Measurements from ENCODE around the gene LCTL.
A peak's percentile ranks its signal among the peaks of the same experiment; 100 is the strongest.
"Not testable (repeated sequence)": the region's sequence is repeated elsewhere in the genome, so short reads cannot be mapped to it uniquely, and the experiment has no call there.

The LCTL gene

DNA sequence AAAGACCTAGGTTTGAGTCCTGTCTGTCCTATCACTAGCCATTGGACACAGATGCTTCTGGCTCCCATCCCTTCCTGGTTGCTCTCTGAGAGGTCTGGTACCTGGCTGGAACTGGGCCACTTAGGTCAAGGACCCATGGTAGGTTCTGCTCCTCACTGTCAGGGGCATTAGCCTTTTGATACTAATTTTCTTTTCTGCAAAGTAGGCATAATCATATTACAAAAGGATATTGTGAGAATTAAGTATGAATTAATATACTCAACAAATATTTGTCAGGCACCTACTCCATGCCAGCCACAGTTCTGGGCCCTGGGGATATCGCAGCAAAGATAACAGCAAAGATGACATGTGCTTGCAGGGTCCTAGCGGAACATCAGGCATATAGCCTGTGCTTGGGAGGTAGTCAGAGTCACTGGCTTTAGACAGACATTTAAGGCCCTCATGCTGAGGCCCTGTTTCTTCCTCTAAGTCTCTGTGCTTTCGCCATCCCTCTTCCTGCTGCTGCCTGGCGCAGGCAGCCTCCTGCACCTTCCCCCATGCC, 25.6 kb upstream of the LCTL start:
- no peak for DNase-seq

DNA sequence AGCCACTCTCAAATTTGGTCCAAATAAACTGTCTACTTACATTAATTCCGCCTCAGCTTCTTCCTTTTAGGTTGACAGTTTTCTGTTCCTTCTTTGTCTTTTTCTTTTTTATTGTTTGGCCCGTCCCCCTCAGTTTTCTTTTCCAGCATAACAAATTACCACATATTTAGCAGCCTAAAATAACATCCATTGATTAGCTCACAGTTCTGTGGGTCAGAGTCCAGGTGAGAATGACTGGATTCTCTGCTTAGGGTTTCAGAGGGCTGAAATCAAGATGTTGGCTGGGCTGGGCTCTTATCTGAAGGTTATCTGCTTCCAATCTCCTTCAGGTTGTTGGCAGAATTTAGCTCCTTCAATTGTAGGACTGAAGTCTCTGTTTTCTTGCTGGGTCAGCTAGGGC, 24.6 kb upstream of the LCTL start:
- DNase-seq, result no peak

DNA sequence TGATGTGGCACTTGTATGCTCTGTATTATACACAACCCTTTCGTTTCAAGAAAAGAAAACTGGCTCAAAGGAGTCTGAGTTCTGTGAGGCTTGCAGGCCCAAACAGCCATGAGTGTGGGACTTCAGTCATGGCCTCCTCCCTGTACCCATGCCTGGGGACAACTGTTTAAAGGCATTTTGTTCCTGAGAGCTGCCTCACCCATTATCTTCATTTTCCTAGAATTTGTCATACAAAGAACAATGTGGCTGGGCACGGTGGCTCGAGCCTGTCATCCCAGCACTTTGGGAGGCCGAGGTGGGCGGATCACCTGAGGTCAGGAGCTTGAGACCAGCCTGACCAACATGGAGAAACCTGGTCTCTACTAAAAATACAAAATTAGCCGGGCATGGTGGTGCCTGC, 23.6 kb upstream of the LCTL start:
- not testable (repeated sequence) for DNase-seq

DNA sequence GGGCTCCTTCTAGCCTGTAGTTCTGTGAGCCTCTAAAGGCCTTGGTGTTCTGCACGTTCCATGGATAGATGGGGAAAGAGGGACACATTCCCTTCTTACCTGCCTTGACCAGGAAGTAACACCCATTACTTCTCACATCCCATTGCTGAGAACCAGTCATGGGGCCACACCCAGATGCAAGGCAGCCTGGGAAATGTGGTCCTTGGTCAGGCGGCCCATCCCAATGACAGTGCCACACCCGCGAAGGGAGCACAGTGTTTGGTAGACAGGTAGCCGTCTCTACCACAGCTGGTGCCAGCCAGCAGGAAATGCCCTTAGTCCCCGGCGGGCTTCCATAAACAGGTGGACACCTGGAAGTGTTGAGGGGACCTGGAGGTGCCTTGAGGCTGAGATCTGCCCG, 23.2 kb upstream of the LCTL start:
- DNase-seq, result no peak

DNA sequence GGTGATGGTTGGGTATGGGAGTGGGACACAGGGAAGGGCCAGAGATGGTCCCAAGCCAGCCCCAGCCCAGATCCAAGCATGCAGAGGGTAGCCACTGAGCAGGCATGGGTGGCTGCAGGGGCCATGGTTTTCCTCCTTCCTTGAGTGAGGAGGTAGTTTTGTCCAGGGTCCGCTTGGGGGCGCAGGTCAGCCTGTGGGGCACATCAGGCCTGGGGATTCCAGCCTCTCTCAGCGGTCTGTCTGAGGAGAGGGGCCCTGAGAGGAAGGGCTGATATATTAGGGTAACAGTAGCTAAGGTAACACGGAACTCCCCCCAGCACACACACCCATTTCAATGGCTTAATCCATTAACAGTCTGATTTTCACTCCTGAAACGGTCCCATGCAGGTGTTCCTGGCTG, 22.7 kb upstream of the LCTL start:
- DNase-seq, result no peak

GRCh38 chr15:66587749-66588148, 22.0 kb upstream of the LCTL start:
- DNase-seq, result no peak

- no peak for DNase-seq
These were observed 21.2 kb upstream of the LCTL start for GRCh38 chr15:66587020-66587419.

DNA sequence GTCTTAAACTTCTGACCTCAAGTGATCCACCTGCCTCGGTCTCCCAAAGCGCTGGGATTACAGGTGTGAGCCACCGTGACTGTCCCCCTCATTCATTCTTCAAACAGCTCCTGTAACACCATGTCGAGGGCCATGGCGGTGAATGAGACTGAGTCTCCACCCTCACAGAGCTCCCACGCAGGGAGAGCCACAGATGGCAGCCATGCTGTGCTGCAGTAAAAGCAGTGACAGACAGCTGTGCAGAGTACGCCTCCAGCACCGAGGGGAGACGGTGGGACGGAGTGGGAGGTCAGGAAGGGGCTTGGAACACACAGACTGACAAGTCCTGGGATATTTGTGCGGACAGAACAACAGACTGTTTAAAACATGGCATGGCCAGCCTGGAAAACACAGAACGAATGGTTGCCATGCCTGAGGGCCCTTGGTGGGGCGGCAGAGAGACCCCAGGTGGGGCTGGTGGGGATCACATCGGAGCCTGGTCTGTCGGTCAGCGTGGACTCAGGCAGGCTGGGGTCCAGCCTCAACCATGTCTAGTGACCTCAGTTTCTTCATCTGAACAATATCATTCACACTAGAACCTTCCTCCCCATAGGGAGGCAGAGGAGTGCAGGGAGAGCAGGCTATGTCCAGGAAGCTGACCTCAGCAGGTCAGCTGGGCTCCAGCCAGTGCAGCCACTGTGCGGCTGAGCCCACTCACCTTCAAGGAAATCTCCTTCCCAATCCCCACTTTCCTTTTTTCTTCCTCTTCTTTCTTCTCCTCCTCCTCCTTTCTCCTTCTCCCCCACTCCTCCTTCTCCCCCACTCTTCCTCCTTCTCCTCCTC, 20.6 kb upstream of the LCTL start:
- DNase-seq, result no peak

DNA sequence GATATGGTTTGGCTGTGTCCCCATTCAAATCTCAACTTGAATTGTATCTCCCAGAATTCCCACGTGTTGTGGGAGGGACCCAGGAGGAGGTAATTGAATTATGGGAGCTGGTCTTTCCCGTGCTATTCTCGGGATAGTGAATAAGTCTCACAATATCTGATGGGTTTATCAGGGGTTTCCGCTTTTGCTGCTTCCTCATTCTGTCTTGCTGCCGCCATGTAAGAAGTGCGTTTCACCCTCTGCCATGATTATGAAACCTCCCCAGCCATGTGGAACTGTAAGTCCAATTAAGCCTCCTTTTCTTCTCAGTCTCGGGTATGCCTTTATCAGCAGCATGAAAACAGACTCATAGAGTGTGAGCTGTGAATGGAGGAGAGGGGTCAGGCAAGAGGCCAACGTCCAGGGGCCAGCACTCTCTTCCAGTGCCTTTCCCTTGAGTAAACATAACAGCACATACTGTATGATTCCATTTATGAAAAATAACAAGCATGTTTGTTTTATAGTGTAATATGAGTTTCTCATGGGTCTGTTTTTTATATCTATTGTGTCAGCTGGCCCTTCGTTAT, 16.3 kb upstream of the LCTL start:
- DNase-seq, result no peak

- DNase-seq, result no peak
These were observed 14.8 kb upstream of the LCTL start for GRCh38 chr15:66580643-66581042.

- no peak for DNase-seq
These were observed 12.6 kb upstream of the LCTL start for GRCh38 chr15:66578286-66578875.

DNA sequence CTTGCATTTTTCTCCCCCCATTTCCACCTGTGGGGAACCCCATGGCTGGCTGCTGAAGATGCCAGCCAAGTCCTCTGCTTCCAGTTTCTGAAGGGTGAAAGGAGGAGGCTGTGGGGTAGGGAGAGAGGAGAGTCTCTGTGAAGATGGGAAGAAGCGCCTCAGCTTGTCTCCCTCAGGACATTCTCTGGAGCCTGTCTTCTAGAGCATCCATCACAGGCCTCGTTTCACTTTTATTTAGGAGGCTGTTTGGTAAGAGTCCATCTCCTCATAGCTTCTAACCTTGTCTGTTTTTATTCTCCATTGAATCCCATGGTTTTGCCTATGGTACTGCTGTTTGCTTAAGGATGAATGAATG, 8.8 kb upstream of the LCTL start:
- DNase-seq, result no peak

- DNase-seq, result no peak
These were observed 8.2 kb upstream of the LCTL start for GRCh38 chr15:66573719-66574595.

DNA sequence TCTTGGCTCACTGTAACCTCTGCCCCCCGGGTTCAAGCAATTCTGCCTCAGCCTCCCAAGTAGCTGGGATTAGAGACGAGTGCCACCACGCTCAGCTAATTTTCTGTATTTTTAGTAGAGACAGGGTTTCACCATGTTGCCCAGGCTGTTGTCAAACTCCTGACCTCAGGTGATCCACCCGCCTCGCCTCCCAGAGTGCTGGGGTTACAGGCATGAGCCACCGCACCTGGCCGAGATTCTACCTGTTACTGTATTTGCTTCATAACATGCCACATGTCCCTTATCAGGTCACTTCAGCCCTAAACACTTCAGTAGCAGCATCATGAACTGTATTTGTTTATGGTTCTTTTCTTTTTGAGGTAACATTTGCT, 7.5 kb upstream of the LCTL start:
- no peak for DNase-seq

DNA sequence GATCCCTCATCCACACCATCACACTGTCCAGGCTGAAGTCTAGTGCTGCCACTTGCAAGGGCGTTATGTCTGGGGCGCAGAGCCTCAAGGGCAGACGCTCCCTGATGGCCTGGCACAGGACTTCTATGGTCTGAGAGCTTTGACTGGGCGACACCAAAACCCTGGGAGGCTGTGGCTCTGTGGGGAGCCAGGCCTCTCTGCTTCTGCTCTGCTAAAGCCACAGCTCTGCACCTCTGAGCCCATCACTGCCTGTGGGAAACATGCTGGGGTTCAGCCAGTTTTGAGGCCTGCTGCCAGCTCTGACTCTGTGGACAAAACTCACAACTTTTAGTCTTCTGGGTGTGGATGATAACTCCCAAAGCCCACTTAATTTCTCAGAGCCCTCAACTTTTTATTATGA, 6.3 kb upstream of the LCTL start:
- DNase-seq, result no peak

DNA sequence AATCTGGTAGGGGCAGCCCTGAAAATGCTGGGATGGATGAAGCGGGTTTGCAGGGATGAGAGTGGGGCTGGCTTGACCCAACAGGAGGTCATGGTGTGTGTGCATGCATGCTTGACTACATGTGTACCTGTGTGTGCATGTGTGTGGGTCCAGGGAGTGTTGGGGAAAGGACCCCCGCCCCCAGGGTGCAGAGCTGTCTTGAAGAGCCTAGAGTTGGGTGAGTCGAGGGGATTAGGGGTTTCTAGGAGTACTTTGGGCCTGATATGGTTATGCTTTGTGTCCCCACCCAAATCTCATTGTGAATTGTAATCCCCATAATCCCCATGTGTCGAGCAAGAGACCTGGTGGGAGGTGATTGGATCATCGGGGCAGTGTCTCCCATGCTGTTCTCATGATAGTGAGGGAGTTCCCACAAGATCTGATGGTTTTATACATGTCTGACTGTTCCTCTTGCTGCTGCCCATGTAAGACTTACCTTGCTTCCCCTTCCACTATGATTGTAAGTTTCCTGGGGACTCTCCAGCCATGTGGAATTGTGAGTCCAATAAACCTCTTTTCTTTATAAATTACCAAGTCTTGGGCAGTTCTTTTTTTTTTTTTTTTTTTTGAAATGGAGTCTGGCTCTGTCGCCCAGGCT, 5.2 kb upstream of the LCTL start:
- no peak for DNase-seq

GRCh38 chr15:66570327-66570726, 4.5 kb upstream of the LCTL start:
- no peak for DNase-seq

- DNase-seq, result no peak
These were observed 3.8 kb upstream of the LCTL start for GRCh38 chr15:66569461-66570137.

- no peak for DNase-seq
These were observed 2.1 kb upstream of the LCTL start for GRCh38 chr15:66567897-66568296.

- DNase-seq, result peak; percentile 27
These were observed 1.2 kb upstream of the LCTL start for GRCh38 chr15:66566963-66567531.

DNA sequence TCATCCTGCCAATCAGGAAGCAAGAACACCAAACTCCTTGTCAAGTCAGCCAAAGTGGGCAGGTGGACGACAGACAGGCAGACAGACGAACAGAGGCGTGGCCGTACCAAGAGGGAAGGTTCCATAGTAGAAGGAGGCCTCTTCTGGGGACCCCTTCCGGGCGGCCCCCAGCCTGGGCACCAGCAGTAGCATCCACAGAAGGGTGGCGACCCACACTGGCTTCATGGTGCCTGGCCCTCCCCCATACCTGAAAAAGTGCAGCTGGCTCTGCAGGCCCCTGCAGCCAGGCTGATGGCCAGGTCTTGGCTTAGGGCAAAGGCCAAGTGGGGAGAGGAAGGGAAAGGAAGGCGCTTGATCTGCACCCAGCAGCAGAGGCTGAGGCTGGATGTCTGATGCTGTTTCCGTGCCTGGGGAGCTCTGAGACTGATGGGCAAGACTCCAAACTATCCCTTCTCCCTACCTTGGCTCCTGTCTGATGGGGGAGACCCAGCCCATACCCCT, 607 bp downstream of the LCTL start:
- DNase-seq, result no peak

All from DMS 273 treated with DMSO at 0.1 percent for 48 hours (cell line).